Astrocyte of the spinal cord (primary cell): ENCODE results near the gene AQP5.

Experiments
- DNase-seq: peaks from one replicate; pipeline ENCODE4 v3.0.0; 2011; ENCODE audit warnings: low read depth, low spot score
- H3K4me3 ChIP-seq: 2 replicates; pipeline ENCODE4 v1.5.1; 2011; ENCODE audit warnings: low read depth, mild to moderate bottlenecking, low read length, moderate library complexity
- CTCF ChIP-seq: IDR thresholded peaks from 2 replicates; pipeline ENCODE4 v1.5.1; 2012; ENCODE audit warnings: low read depth, mild to moderate bottlenecking, low read length, inconsistent platforms
- in situ Hi-C: cut with HindIII; loops from 2 replicates; pipeline ENCODE4 v1.10.0; 2017; ENCODE audit warnings: low sequenced_read_pairs

The AQP5 gene

GRCh38 chr12:50014342-50014741 lies 52.7 kb downstream of the AQP5 start:
- TF ChIP-seq CTCF = no peak
- in situ Hi-C loops = no loop called here
- DNase-seq = no peak
- H3K4me3 ChIP-seq = no peak overlapping the region
